Left lung (tissue), 10 donors: ENCODE results near the gene XPR1. TPM values are rescaled to one million over a fixed set of nuclear protein-coding genes. Genes with fewer than 3 reads are reported as not detected.

ENCODE experiments used
- ATAC-seq: fragments of 200-7000 bp; cut with Tn5 transposase; one replicate; pipeline ENCODE4 v1.9.1; 2020; ENCODE audit warnings: moderate library complexity
- DNase-seq, 4 donors: peaks; one replicate each; pipeline ENCODE4 v3.0.0-alpha.2; 2013 to 2020
- H3K27ac ChIP-seq, 2 donors: fragments of 200-600 bp; sonication (generic) in 1 of 2; one replicate each; pipeline versions ENCODE4 v1.5.0 to v1.8.0; 2020 to 2021
- H3K27me3 ChIP-seq, 2 donors: fragments of 200-600 bp; sonication (generic) in 1 of 2; one replicate each; pipeline versions ENCODE4 v1.5.0 to v1.8.0; 2020 to 2021
- H3K36me3 ChIP-seq, 2 donors: fragments of 200-600 bp; sonication (generic) in 1 of 2; one replicate each; pipeline versions ENCODE4 v1.5.0 to v1.8.0; 2020 to 2021
- H3K4me1 ChIP-seq, 2 donors: fragments of 200-600 bp; one replicate each; pipeline ENCODE4 v1.8.0; 2021
- H3K4me3 ChIP-seq, 2 donors: fragments of 200-600 bp; sonication (generic) in 1 of 2; one replicate each; pipeline versions ENCODE4 v1.5.0 to v1.8.0; 2020 to 2021; ENCODE audit warnings: mild to moderate bottlenecking in 1 of 2
- H3K9me3 ChIP-seq, 2 donors: fragments of 200-600 bp; sonication (generic) in 1 of 2; one replicate each; pipeline versions ENCODE4 v1.5.0 to v1.8.0; 2020 to 2021
- CTCF ChIP-seq, 2 donors: fragments of 200-600 bp; sonication (generic) in 1 of 2; IDR thresholded peaks; one replicate each; pipeline versions ENCODE4 v1.5.0 to v1.8.0; 2021; ENCODE audit warnings: antibody characterized with exemption in 2 of 2
- intact Hi-C, 2 donors: fragments of 100-400 bp; cut with DNase I; formaldehyde crosslinking; loops; one replicate each; pipeline versions ENCODE4 v1.11.2 to v1.14.2; 2022
- polyA plus RNA-seq, 6 donors: library from polyadenylated mRNA; unstranded; fragments of 120-200 nt; gene quantifications; one replicate each; pipeline ENCODE4 v1.2.1, GENCODE V29; 2013; ENCODE audit not compliant: insufficient read length in 6 of 6
- total RNA-seq, 2 donors: library from RNA; stranded (reverse); fragmentation: NEBNext Ultra II Directional; extraction: Animal tissue kit (Norgen Biotek cat#: 25700); gene quantifications; one replicate each; pipeline ENCODE4 v1.2.1, GENCODE V29; 2021
- donor health status: DM: no; HTN: yes; CAD: no.
- donor health status: DM: no; HTN: no; CAD: no.

XPR1 gene
- total and polyA plus RNA-seq, 8 donors, result 24.6 to 34.2 (median 27.8) TPM

GRCh38 chr1:180932378-180932777 is 300.6 kb downstream of the XPR1 start:
- no peak for TF ChIP-seq CTCF (IDR thresholded peaks at IDR 0.05)
- peaks cover 0 to 13% of the 10 kb centered on the region in 2 donors for H3K36me3 ChIP-seq
- no peaks in the 10 kb centered on the region for H3K9me3 ChIP-seq

GRCh38 chr1:180933141-180933540 is 301.3 kb downstream of the XPR1 start:
- Histone ChIP-seq H3K36me3 (peaks cover 0 to 13% of the 10 kb centered on the region in 2 donors), H3K27ac (no peak overlapping the region), H3K4me3 (no peak overlapping the region), H3K9me3 (no peaks in the 10 kb centered on the region), H3K4me1 (no peaks in the 10 kb centered on the region), H3K27me3 (no peaks in the 10 kb centered on the region)
- no peak for ATAC-seq
- intact Hi-C loops, result no loop called here
- no peak for DNase-seq
- TF ChIP-seq CTCF (IDR thresholded peaks at IDR 0.05), result no peak

More at GRCh38 chr1:180932378-180932777, 300.6 kb downstream of the XPR1 start:
- ATAC-seq (no peak), DNase-seq (peak in 1 of 4 donors; percentile 63)
- H3K4me1 ChIP-seq, result no peaks in the 10 kb centered on the region
- no peak overlapping the region for H3K4me3 ChIP-seq
- intact Hi-C loops, result no loop called here
- no peaks in the 10 kb centered on the region for H3K27me3 ChIP-seq
- H3K27ac ChIP-seq, result no peak overlapping the region

DNA sequence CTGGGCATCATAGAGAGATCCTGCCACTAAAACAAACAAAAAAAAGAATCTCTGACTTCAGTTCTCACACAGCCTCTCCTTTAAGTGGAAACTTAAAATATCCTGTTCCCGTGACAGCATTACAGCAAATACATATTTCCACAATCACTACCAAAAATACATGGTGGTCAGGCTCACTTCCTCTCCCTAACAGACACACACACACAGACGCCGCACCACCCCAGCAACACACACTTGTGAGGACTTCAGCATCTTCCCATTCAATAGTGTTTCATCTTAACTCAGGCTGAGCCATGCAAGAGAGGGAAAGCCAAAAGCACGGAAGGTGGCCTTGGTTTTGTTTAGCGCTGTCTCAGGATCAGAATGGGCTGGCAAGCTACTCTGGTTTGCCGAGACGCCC is 302.7 kb downstream of the XPR1 start:
- Histone ChIP-seq H3K36me3 (peaks cover 0 to 13% of the 10 kb centered on the region in 2 donors), H3K27ac (no peak overlapping the region)
- no peak for ATAC-seq

GRCh38 chr1:180935326-180936109 is 303.7 kb downstream of the XPR1 start:
- Histone ChIP-seq H3K4me3 (no peak overlapping the region), H3K27ac (no peak overlapping the region), H3K4me1 (no peaks in the 10 kb centered on the region), H3K9me3 (no peaks in the 10 kb centered on the region), H3K27me3 (no peaks in the 10 kb centered on the region), H3K36me3 (peaks cover 0 to 13% of the 10 kb centered on the region in 2 donors)
- ATAC-seq, result no peak
- TF ChIP-seq CTCF (IDR thresholded peaks at IDR 0.05), result no peak
- intact Hi-C loops, result no loop called here
- peak in 1 of 4 donors; percentile 78 for DNase-seq

More for the DNA sequence above, 302.7 kb downstream of the XPR1 start:
- peak in 1 of 4 donors; percentile 47 for DNase-seq
- Histone ChIP-seq H3K27me3 (no peaks in the 10 kb centered on the region), H3K4me3 (no peak overlapping the region), H3K9me3 (no peaks in the 10 kb centered on the region), H3K4me1 (no peaks in the 10 kb centered on the region)
- intact Hi-C loops, result no loop called here
- no peak for TF ChIP-seq CTCF (IDR thresholded peaks at IDR 0.05)

DNA sequence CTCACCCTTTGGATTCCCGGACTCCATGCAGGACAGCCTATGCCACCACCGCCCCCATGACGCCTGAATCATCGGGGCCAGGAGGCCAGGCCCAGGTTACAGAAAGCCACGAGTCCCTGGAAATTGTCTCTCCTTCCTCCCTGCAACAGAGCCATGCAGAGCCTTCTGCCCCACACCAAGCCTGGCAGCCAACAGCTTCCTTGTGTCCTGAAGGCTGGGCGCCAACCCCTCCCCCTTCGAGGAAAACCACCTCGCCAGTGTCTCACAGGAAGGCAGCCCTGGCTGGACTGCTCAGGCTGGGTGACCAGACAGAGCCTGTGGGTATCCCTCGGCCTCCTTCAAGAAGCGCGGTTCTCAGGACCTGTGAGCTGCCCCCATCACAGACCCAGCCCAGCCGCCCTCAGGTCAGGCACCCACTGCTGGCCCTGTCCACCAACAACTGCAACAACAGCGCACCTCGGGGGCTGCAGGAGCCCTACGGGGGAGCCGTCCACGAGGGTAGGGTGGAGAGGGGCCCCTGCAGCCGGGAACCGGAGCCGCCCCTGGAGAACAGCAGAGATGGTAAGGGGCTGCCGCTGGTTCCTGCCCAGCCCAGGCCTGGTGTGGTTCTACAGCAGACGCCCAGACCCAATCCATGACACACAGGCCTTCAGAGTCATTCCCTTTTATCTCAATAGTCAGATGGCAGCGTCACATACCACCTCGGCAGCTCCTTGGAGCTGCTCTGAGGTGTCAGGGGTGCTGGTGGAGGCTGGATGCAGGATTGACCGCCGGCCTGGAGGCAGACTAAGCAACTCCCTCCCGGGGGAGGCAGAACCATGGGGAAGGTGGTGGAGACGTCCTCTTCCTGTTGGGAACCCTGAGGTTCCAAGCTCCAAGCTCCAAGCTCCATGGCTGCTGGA is 304.5 kb downstream of the XPR1 start:
- intact Hi-C loops, result no loop called here
- H3K4me1 ChIP-seq, result no peaks in the 10 kb centered on the region
- no peaks in the 10 kb centered on the region for H3K27me3 ChIP-seq
- no peak overlapping the region for H3K4me3 ChIP-seq
- peaks cover 0 to 13% of the 10 kb centered on the region in 2 donors for H3K36me3 ChIP-seq
- no peaks in the 10 kb centered on the region for H3K9me3 ChIP-seq
- DNase-seq (peak in 1 of 4 donors; percentile 76), ATAC-seq (no peak)
- H3K27ac ChIP-seq, result no peak overlapping the region
- no peak for TF ChIP-seq CTCF (IDR thresholded peaks at IDR 0.05)
